ENCODE results near the gene GLB1L3.
"Not testable (repeated sequence)": the region's sequence is repeated elsewhere in the genome, so short reads cannot be mapped to it uniquely, and the experiment has no call there.

GLB1L3 gene

DNA sequence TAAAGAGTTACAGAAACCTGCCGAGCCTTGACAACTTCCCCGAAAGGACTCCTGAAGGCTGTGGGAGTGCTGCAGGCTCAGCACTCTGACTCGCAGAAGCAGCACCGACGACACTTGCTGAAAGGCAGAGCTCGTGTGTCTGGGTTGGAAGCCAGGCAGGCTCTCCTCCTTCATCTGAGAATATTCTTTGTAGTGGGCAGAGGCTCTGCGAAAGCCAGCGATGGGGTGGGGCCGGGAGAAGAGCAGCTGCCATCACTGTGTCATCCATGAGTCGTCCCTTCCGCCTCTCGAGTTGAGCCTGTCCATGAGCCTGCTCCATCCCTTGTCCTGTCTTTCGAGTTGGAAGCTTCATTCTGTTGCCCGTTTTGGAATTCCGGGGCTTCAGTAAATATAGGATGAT, 67.5 kb downstream of the GLB1L3 start:
- FAIRE-seq (no peak), DNase-seq (ENCODE audit: low spot score) (no peak)

DNA sequence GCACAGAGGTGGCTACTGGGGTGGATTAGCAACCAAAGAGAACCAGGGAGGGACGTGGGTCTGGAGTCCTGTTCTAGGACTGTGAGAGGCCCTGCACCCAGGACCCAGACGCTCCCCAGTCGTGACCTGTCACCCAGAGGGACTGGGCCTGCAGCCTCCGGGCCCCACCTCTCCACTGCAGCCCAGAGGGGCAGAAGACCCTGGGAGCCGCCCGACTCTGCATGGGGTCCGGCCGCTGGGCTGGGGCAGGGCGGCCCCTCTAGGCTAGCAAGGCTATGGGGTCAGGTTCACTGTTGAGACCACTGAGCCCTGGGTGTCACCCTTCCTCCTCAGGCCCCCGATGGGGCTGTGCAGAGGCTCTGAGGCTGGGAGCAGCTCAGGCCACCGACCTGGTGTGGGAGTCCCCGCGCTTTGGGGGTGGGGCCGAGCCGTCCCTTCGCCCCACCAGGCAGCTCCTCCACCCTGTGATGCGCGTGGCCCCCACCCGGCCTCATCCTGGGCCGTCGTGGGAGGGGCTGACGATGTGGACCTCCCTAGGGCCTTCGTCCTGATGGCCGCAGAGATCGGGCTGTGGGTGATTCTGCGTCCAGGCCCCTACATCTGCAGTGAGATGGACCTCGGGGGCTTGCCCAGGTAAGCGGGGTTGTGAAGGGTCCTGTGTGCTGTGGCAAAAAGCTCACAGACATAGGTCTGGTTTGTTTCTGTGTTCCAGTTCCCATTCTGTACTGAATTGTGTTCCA, 68.5 kb downstream of the GLB1L3 start:
- DNase-seq (ENCODE audit: low spot score); FAIRE-seq: not testable (repeated sequence)

DNA sequence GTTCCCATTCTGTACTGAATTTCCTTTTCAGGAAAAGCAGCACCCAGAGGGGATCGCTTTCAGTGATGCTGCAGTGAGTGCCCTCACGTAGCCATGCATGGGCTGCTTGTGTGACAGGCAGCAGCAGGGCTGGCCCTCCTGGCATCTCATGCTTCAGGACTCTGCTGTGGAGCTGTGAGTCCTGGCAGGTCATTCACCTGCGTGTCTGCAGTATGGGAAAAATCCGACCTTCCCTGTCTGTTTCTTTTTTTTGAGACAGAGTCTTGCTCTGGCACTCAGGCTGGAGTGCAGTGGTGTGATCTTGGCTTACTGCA, 69.0 kb downstream of the GLB1L3 start:
- DNase-seq (ENCODE audit: low spot score) (no peak), FAIRE-seq (no peak)

- DNase-seq (ENCODE audit: low spot score) (no peak), FAIRE-seq (no peak)
Observed at GRCh38 chr11:134346101-134346975, 70.2 kb downstream of the GLB1L3 start.

DNA sequence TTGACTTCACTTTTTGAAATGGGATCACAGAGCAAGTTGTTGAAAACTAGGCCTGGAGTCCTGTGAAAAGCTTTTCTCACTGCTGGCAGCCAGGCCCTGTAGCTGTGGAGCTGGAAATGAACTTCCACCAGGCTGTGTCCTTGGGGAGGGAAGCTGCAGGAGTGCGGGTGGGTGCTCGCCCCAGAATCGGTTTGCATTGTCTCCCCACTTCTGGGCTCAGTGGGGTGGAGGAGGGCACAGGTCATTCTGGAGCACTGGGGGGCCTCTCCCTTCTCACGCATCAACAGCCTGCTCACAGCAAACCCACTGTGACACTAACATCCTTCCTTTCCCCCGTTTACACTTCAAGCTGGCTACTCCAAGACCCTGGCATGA, 70.8 kb downstream of the GLB1L3 start:
- no peak for FAIRE-seq
- DNase-seq (ENCODE audit: low spot score) = no peak

GRCh38 chr11:134347441-134347840, 71.3 kb downstream of the GLB1L3 start:
- FAIRE-seq (no peak), DNase-seq (ENCODE audit: low spot score) (no peak)

- no peak for FAIRE-seq
- DNase-seq (ENCODE audit: low spot score) = no peak
Observed at GRCh38 chr11:134349109-134349801, 73.1 kb downstream of the GLB1L3 start.

- no peak for FAIRE-seq
Observed at GRCh38 chr11:134349802-134350355, 73.7 kb downstream of the GLB1L3 start.

GRCh38 chr11:134350381-134350780, 74.2 kb downstream of the GLB1L3 start:
- no peak for DNase-seq (ENCODE audit: low spot score)
- no peak for FAIRE-seq

More at GRCh38 chr11:134349802-134350355, 73.7 kb downstream of the GLB1L3 start:
- DNase-seq (ENCODE audit: low spot score) = no peak

DNA sequence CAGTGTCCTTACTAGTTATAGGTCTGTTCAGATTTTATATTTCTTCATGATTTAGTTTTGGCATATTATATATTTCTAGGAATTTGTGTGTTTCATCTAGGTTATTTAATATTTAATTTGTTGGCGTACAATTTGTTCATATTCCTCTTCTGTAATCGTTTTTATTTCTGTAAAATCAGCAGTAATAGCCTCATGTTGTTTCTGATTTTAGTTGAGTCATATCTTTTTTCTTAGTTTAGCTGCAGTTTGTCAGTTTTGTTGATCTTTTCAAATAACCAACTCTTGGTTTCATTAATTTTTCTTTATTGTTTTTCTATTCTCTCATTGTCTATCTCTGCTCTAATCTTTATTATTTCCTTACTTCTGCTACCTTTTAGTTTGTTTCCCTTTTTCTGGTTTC, 75.9 kb downstream of the GLB1L3 start:
- FAIRE-seq = no peak
- DNase-seq (ENCODE audit: low spot score) = no peak

- no peak for DNase-seq (ENCODE audit: low spot score)
- FAIRE-seq = no peak
Observed at GRCh38 chr11:134355136-134355535, 79.0 kb downstream of the GLB1L3 start.

- FAIRE-seq = no peak
- no peak for DNase-seq (ENCODE audit: low spot score)
Observed at GRCh38 chr11:134355656-134356055, 79.5 kb downstream of the GLB1L3 start.

- no peak for FAIRE-seq
- no peak for DNase-seq (ENCODE audit: low spot score)
Observed at GRCh38 chr11:134356656-134357544, 80.7 kb downstream of the GLB1L3 start.

- FAIRE-seq (no peak), DNase-seq (ENCODE audit: low spot score) (no peak)
Observed at GRCh38 chr11:134357545-134357839, 81.3 kb downstream of the GLB1L3 start.

DNA sequence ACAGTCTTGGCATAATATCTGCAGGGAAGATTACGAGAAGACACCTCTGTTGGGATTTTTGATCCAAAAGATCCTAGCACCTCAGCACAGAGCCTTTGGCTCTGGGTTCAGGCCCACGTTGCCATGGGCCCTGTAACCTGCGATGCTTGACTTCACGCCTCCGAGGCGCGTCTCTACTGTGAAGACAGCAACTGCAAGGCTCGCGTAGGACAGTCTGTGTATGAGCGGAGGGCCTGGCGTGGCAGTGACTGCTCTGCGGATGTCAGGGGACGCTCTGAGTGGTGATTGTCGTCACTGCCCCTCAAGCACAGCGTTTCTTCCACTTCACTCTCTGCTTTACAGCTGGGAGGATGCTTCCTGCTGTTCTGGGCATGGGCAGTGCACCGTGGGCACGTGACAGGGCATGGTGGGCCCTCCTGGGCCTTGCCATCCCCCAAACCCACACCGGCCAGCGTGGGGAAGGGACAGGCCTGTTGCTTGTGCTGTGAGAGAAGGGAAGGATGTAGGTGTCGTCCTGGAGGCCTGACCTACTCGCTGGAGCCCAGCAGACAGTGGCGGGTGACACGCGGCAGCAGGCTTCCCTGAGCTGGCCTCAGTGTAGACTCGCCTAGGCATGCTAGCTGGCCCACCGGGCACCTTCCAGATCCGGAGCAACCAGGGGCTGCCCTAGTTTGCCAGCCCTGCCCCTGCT, 82.1 kb downstream of the GLB1L3 start:
- DNase-seq (ENCODE audit: low spot score) = no peak
- FAIRE-seq = no peak

- FAIRE-seq (no peak), DNase-seq (ENCODE audit: low spot score) (no peak)
Observed at GRCh38 chr11:134358856-134359490, 82.8 kb downstream of the GLB1L3 start.

- FAIRE-seq = no peak
- no peak for DNase-seq (ENCODE audit: low spot score)
Observed at GRCh38 chr11:134359646-134360045, 83.5 kb downstream of the GLB1L3 start.

DNA sequence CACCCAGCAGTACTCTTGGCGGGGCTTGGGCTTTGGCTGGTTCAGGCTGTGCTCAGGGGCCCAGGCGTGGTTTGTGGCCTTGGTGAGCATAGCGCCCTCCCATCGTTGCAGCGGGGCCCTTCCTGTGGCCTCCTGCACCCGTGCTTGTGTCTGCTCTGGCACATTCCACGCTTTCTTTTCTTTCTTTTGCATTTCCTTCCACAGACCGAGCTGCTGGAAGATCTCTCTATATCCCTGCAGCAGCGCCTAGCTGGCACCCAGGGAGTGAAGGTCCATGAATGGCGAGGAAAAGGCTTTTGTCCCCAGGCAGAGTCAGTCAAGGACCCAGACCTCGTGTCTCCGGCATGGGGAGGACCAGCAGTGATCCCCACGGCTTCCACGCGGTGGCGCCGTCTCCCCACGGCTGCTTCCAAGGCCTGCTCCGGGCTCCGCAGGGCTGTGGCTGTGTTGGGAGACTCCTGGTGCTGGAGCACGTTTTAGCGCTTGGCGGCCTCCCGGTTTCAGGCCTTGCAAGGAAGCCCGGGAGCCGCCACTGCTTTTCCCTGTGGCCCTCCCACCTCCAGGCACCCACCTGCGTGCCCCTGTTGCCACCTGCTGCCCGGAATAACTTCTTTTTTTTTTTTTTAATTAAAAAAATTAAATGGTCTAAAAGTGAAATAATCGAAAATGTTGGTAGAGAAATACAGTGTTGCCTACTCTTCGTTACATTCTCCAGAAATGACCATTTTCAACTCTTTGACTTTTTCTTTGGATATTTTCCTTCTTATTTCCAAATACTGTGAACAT, 84.1 kb downstream of the GLB1L3 start:
- no peak for FAIRE-seq
- peak; percentile 82 for DNase-seq (ENCODE audit: low spot score)

DNA sequence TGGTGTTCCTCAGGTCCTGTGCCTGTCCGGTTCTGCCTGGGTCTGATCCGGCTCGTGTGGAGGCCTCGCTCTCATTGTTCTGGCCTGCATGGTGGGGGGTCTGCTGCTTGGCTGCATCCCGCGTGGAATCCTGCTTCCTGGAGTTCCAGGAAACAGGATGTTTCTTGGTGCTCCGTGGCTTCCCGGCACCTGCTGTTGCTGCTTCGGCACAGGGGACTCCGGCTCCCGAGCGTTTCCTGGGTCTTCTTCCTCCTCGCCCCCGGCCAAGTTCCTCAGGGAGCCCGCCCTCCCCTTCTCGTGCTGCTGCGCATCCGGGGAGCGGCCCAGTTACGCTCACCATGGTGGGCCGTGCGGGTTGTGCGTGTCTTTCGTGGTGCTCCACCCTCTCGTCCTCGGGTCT, 85.5 kb downstream of the GLB1L3 start:
- FAIRE-seq (no peak), DNase-seq (ENCODE audit: low spot score) (no peak)
